ENCODE data around the gene GNPDA1.
A peak's percentile ranks its signal among the peaks of the same experiment; 100 is the strongest.

GNPDA1 gene

GRCh38 chr5:141995656-141996055, 17.2 kb downstream of the GNPDA1 start:
- Histone ChIP-seq H3K79me2 (ENCODE audit: insufficient read depth, low read length) (no peaks in the 10 kb centered on the region), H3K36me3 (ENCODE audit: insufficient read depth, low read length) (peaks cover 47% of the 10 kb centered on the region), H3K4me2 (ENCODE audit: insufficient read depth, low read length) (no peak overlapping the region), H2AFZ (ENCODE audit: low read depth, low read length) (no peak overlapping the region), H3K27me3 (ENCODE audit: insufficient read depth, low read length, poor library complexity) (no peaks in the 10 kb centered on the region), H3K9me3 (ENCODE audit: insufficient read depth, low read length, severe bottlenecking) (no peaks in the 10 kb centered on the region), H3K4me1 (ENCODE audit: insufficient read depth, low read length) (no peaks in the 10 kb centered on the region), H3K27ac (ENCODE audit: low read length) (no peak overlapping the region), H3K4me3 (ENCODE audit: low read depth in 1 of 2, low read length in 2 of 2) (no peak overlapping the region), H4K20me1 (ENCODE audit: insufficient read depth, low read length) (no peaks in the 10 kb centered on the region), H3K9ac (ENCODE audit: low read depth, low read length) (no peak overlapping the region)
- TF ChIP-seq EZH2 (IDR thresholded peaks at IDR 0.05; ENCODE audit: borderline replicate concordance, low read depth, low read length, severe bottlenecking), result no peak
- TF ChIP-seq, protein P1, sequence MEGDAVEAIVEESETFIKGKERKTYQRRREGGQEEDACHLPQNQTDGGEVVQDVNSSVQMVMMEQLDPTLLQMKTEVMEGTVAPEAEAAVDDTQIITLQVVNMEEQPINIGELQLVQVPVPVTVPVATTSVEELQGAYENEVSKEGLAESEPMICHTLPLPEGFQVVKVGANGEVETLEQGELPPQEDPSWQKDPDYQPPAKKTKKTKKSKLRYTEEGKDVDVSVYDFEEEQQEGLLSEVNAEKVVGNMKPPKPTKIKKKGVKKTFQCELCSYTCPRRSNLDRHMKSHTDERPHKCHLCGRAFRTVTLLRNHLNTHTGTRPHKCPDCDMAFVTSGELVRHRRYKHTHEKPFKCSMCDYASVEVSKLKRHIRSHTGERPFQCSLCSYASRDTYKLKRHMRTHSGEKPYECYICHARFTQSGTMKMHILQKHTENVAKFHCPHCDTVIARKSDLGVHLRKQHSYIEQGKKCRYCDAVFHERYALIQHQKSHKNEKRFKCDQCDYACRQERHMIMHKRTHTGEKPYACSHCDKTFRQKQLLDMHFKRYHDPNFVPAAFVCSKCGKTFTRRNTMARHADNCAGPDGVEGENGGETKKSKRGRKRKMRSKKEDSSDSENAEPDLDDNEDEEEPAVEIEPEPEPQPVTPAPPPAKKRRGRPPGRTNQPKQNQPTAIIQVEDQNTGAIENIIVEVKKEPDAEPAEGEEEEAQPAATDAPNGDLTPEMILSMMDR (IDR thresholded peaks at IDR 0.05; ENCODE audit: borderline replicate concordance, extremely low read depth, low read length, poor library complexity, severe bottlenecking), result no peak
- ATAC-seq (ENCODE audit: insufficient read depth, low read depth) (no peak), DNase-seq (no peak)

- Histone ChIP-seq H3K27ac (ENCODE audit: low read length) (no peak overlapping the region), H2AFZ (ENCODE audit: low read depth, low read length) (no peak overlapping the region), H3K4me3 (ENCODE audit: low read depth in 1 of 2, low read length in 2 of 2) (no peak overlapping the region), H3K9ac (ENCODE audit: low read depth, low read length) (no peak overlapping the region), H3K4me1 (ENCODE audit: insufficient read depth, low read length) (no peaks in the 10 kb centered on the region), H3K27me3 (ENCODE audit: insufficient read depth, low read length, poor library complexity) (no peaks in the 10 kb centered on the region), H3K9me3 (ENCODE audit: insufficient read depth, low read length, severe bottlenecking) (no peaks in the 10 kb centered on the region), H3K36me3 (ENCODE audit: insufficient read depth, low read length) (peaks cover 43% of the 10 kb centered on the region), H3K79me2 (ENCODE audit: insufficient read depth, low read length) (no peaks in the 10 kb centered on the region), H3K4me2 (ENCODE audit: insufficient read depth, low read length) (no peak overlapping the region), H4K20me1 (ENCODE audit: insufficient read depth, low read length) (no peaks in the 10 kb centered on the region)
- DNase-seq (no peak), ATAC-seq (ENCODE audit: insufficient read depth, low read depth) (no peak)
- TF ChIP-seq, protein P1 (IDR thresholded peaks at IDR 0.05; ENCODE audit: borderline replicate concordance, extremely low read depth, low read length, poor library complexity, severe bottlenecking), result no peak
- no peak for TF ChIP-seq EZH2 (IDR thresholded peaks at IDR 0.05; ENCODE audit: borderline replicate concordance, low read depth, low read length, severe bottlenecking)
Measured at GRCh38 chr5:141994511-141995136, 18.2 kb downstream of the GNPDA1 start.

- H2AFZ ChIP-seq (ENCODE audit: low read depth, low read length), result no peak overlapping the region
- TF ChIP-seq EZH2 (IDR thresholded peaks at IDR 0.05; ENCODE audit: borderline replicate concordance, low read depth, low read length, severe bottlenecking), result no peak
- TF ChIP-seq, protein P1 (IDR thresholded peaks at IDR 0.05; ENCODE audit: borderline replicate concordance, extremely low read depth, low read length, poor library complexity, severe bottlenecking), result peak; percentile 80
- H4K20me1 ChIP-seq (ENCODE audit: insufficient read depth, low read length), result no peaks in the 10 kb centered on the region
- H3K27ac ChIP-seq (ENCODE audit: low read length), result no peak overlapping the region
- no peaks in the 10 kb centered on the region for H3K27me3 ChIP-seq (ENCODE audit: insufficient read depth, low read length, poor library complexity)
- ATAC-seq (ENCODE audit: insufficient read depth, low read depth) (peak; percentile 90), DNase-seq (peak; percentile 74)
- no peaks in the 10 kb centered on the region for H3K79me2 ChIP-seq (ENCODE audit: insufficient read depth, low read length)
- no peak overlapping the region for H3K9ac ChIP-seq (ENCODE audit: low read depth, low read length)
- H3K4me3 ChIP-seq (ENCODE audit: low read depth in 1 of 2, low read length in 2 of 2), result no peak overlapping the region
- H3K4me2 ChIP-seq (ENCODE audit: insufficient read depth, low read length), result no peak overlapping the region
- no peaks in the 10 kb centered on the region for H3K9me3 ChIP-seq (ENCODE audit: insufficient read depth, low read length, severe bottlenecking)
- H3K4me1 ChIP-seq (ENCODE audit: insufficient read depth, low read length), result no peaks in the 10 kb centered on the region
- H3K36me3 ChIP-seq (ENCODE audit: insufficient read depth, low read length), result peaks cover 55% of the 10 kb centered on the region
Measured at GRCh38 chr5:141992349-141992963, 20.4 kb downstream of the GNPDA1 start.

Data from DND-41 (cell line).